NCI-H748 (cell line): ENCODE data around the gene ZNF559.

Source experiments
- DNase-seq: peaks from one replicate; lab custom pipeline; 2025; ENCODE audit not compliant: unreplicated experiment; lab: John Stamatoyannopoulos, UW

Gene ZNF559

DNA sequence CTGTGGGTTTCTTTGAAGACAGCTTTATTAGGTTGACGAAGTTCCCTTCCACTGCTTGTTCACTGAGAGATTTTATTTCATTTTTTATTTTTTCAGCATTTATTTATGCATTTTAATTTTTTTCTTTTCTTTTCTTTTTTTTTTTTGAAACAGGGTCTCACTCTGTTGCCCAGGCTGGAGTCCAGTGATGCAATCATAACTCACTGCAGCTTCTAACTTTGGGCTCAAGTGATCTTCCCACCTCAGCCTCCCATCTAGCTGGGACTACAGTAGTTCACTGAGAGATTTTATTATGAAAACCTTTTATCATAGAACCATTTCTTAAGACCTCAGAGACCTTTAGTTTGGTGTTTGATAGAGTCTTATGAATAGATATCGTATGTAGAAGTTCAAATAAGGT, 28.5 kb downstream of the ZNF559 start:
- no peak for DNase-seq

DNA sequence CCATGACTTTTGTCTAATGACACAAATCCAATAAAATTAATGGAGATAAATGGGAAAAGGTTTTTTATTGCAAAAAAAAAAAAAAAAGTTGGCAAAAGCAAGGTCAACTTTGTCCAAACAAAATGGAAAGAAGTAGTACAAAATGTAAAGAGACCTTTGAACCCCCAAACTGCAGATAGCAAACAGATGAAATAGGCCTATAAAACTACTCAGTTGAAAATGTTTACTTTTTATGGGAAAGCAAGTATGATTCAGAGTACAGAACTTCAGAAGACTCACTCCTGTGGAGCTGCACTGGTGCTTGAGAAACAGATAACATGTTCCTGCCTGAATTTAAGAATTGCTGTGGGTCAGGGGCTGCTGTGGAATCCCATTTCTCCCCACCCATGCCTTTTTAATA, 29.0 kb downstream of the ZNF559 start:
- no peak for DNase-seq

- DNase-seq: no peak
Observed at GRCh38 chr19:9354651-9355050, 30.7 kb downstream of the ZNF559 start.

- no peak for DNase-seq
Observed at GRCh38 chr19:9362905-9363304, 38.9 kb downstream of the ZNF559 start, which contains the start of gene ZNF177. ZNF177 (plus strand) TSS chr19:9363013; CDS start chr19:9378312, 15,299 bp downstream.

- no peak for DNase-seq
Observed at GRCh38 chr19:9370738-9371619, 47.0 kb downstream of the ZNF559 start.

GRCh38 chr19:9381361-9381785, 57.4 kb downstream of the ZNF559 start:
- DNase-seq: no peak
